SU-DHL-6 (cell line): ENCODE measurements around the gene NPAS3.

Source experiments
- H2AFZ ChIP-seq: fragments of 200-600 bp; sonication (generic); 2 replicates; pipeline ENCODE4 v1.6.1; 2014; ENCODE audit warnings: low read depth, mild to moderate bottlenecking, moderate library complexity, mixed read lengths, antibody characterized with exemption, low read length; ENCODE audit not compliant: severe bottlenecking
- H3F3A ChIP-seq: fragments of 200-600 bp; shearing (Covaris generic); 2 replicates; pipeline ENCODE4 v1.6.0; 2016; ENCODE audit warnings: antibody characterized with exemption, mild to moderate bottlenecking; ENCODE audit not compliant: insufficient read depth
- H3K27ac ChIP-seq: fragments of 200-600 bp; sonication (generic); 2 replicates; pipeline ENCODE4 v1.5.1; 2016; ENCODE audit warnings: low read depth, mild to moderate bottlenecking, low read length, moderate library complexity, mixed read lengths
- H3K27me3 ChIP-seq: fragments of 200-600 bp; sonication (generic), shearing (Covaris generic); 2 replicates; pipeline ENCODE4 v1.6.0; 2014; ENCODE audit warnings: mild to moderate bottlenecking, low read length
- H3K36me3 ChIP-seq: fragments of 200-600 bp; sonication (generic); 2 replicates; pipeline ENCODE4 v1.6.1; 2014; ENCODE audit warnings: mild to moderate bottlenecking, low read length, mixed read lengths
- H3K4me2 ChIP-seq: fragments of 300-600, 200-600 bp; shearing (Covaris generic), sonication (generic); 2 replicates; pipeline ENCODE4 v1.6.0; 2014; ENCODE audit warnings: low read length, low read depth, mild to moderate bottlenecking; ENCODE audit not compliant: poor library complexity, severe bottlenecking
- H3K4me3 ChIP-seq: fragments of 200-600 bp; sonication (generic); 2 replicates; pipeline ENCODE4 v1.5.1; 2014; ENCODE audit warnings: antibody characterized with exemption, low read length, mild to moderate bottlenecking, mixed read lengths; ENCODE audit not compliant: insufficient read depth, poor library complexity, severe bottlenecking
- H3K79me2 ChIP-seq: fragments of 200-600 bp; sonication (generic); 2 replicates; pipeline ENCODE4 v1.6.1; 2014; ENCODE audit warnings: mild to moderate bottlenecking, low read length, moderate library complexity; ENCODE audit not compliant: insufficient read depth
- H3K9ac ChIP-seq: fragments of 200-600 bp; sonication (generic); 2 replicates; pipeline ENCODE4 v1.7.0; 2014; ENCODE audit warnings: mild to moderate bottlenecking, low read length
- H3K9me2 ChIP-seq: fragments of 200-600 bp; sonication (generic); replicated peaks from 2 replicates; pipeline ENCODE4 v1.6.1; 2014; ENCODE audit warnings: low read length; ENCODE audit not compliant: insufficient read depth
- H3K9me3 ChIP-seq: fragments of 200-600 bp; sonication (generic); 2 replicates; pipeline ENCODE4 v1.6.1; 2014; ENCODE audit warnings: low read length, mixed read lengths; ENCODE audit not compliant: insufficient read depth
- H4K20me1 ChIP-seq: fragments of 200-600 bp; sonication (generic); 2 replicates; pipeline ENCODE4 v1.6.1; 2014; ENCODE audit warnings: low read depth, mild to moderate bottlenecking, antibody characterized with exemption, low read length, moderate library complexity, mixed read lengths
- CTCF ChIP-seq: fragments of 200-600 bp; sonication (generic); IDR thresholded peaks from one replicate; pipeline ENCODE4 v1.5.1; 2017; ENCODE audit warnings: antibody characterized with exemption, mild to moderate bottlenecking, low read length, moderate library complexity; ENCODE audit not compliant: insufficient read depth, poor library complexity, severe bottlenecking
- EZH2phosphoT487 ChIP-seq: fragments of 200-600 bp; sonication (generic), shearing (Covaris generic); conservative IDR thresholded peaks from 2 replicates; pipeline ENCODE4 v1.6.1; 2018; ENCODE audit warnings: mild to moderate bottlenecking, antibody characterized with exemption, low read length, moderate library complexity, mixed read lengths

Gene NPAS3

GRCh38 chr14:32968972-32969544 lies 30.4 kb downstream of the NPAS3 start:
- Histone ChIP-seq H3K79me2 (no peaks in the 10 kb centered on the region), H3K27ac (no peak overlapping the region), H3K9me3 (no peaks in the 10 kb centered on the region), H3F3A (no peaks in the 10 kb centered on the region), H3K4me3 (no peak overlapping the region), H4K20me1 (no peaks in the 10 kb centered on the region), H3K4me2 (no peak overlapping the region), H3K27me3 (no peaks in the 10 kb centered on the region), H3K9me2 (no peaks in the 10 kb centered on the region), H2AFZ (no peak overlapping the region), H3K36me3 (no peaks in the 10 kb centered on the region), H3K9ac (no peak overlapping the region)
- TF ChIP-seq EZH2phosphoT487 (no peak), CTCF (no peak)

DNA sequence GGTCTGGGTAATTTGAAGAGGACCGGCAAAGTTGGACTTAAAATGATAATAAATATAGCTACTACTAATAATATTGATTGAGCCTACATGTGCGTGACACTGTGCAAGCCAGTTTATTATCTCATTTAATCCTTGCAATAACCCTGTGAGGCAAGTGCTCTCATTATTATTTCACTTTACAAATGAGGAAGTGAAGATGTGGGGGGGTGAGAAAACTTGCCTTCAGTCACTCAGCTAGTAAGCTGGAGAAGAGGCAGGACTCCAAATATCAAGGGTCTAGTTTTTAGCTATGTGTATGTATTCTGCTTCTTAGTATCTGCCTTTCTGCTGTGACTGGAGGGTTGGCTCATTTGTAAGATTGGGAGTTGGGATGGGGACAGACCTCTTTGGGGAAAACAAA lies 39.2 kb downstream of the NPAS3 start:
- Histone ChIP-seq H3K36me3 (no peaks in the 10 kb centered on the region), H3K9me2 (no peaks in the 10 kb centered on the region), H2AFZ (no peak overlapping the region), H3K9me3 (no peaks in the 10 kb centered on the region), H3K79me2 (no peaks in the 10 kb centered on the region), H4K20me1 (no peaks in the 10 kb centered on the region), H3K27me3 (no peaks in the 10 kb centered on the region), H3K4me3 (no peak overlapping the region), H3K4me2 (no peak overlapping the region), H3K27ac (no peak overlapping the region), H3K9ac (no peak overlapping the region), H3F3A (no peaks in the 10 kb centered on the region)
- TF ChIP-seq CTCF: no peak
- no peak for TF ChIP-seq EZH2phosphoT487

DNA sequence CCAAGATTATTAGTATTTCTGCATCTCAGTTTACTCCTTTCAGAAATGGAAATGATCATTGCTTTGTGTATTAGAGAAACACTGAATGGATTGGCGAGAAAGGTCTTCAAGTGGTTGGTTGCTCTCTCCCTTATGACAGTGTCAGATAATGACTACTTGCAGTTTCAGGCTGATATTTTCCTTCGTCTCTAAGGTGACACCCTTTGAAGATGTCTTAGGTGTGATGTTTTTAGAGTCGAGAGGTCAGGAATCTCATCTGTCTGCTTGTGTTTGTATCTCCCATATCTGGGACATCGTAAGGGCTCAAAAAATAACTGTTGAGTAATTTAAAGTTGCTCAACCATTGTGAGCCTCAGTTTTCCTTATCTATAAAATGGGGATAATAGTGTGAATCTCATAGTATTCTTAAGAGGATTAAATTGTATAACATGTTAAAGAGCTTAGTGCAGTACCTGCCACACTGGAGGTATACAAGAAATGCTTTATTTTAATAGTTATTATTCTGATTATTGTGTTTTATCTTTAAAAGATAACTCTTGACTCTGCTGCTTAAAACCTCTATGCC lies 40.1 kb downstream of the NPAS3 start:
- H3K9me3 ChIP-seq: no peaks in the 10 kb centered on the region
- no peaks in the 10 kb centered on the region for H4K20me1 ChIP-seq
- H3F3A ChIP-seq: no peaks in the 10 kb centered on the region
- no peak for TF ChIP-seq EZH2phosphoT487
- no peak for TF ChIP-seq CTCF
- no peak overlapping the region for H3K4me2 ChIP-seq
- H3K27ac ChIP-seq: no peak overlapping the region
- no peaks in the 10 kb centered on the region for H3K36me3 ChIP-seq
- no peaks in the 10 kb centered on the region for H3K79me2 ChIP-seq
- no peak overlapping the region for H3K9ac ChIP-seq
- no peak overlapping the region for H3K4me3 ChIP-seq
- no peaks in the 10 kb centered on the region for H3K9me2 ChIP-seq
- H3K27me3 ChIP-seq: no peaks in the 10 kb centered on the region
- no peak overlapping the region for H2AFZ ChIP-seq
